Right cardiac atrium (tissue), 5 donors: ENCODE data around the gene DBNL. TPM values are rescaled to one million over a fixed set of nuclear protein-coding genes. Genes with fewer than 3 reads are reported as not detected.
A peak's percentile ranks its signal among the peaks of the same experiment; 100 is the strongest.
"Not testable (repeated sequence)": the region's sequence is repeated elsewhere in the genome, so short reads cannot be mapped to it uniquely, and the experiment has no call there.

ENCODE experiments used
- ATAC-seq, 2 donors: fragments of 200-7000 bp; cut with Tn5 transposase; one replicate each; pipeline versions ENCODE4 v1.8.0 to v1.9.1; 2020; ENCODE audit warnings: moderate library complexity in 2 of 2, mild to moderate bottlenecking in 1 of 2
- DNase-seq, 3 donors: peaks; one replicate each; pipeline ENCODE4 v3.0.0-alpha.2; 2020
- H3K27ac ChIP-seq: one replicate; pipeline ENCODE4 v1.5.1; 2013; ENCODE audit warnings: mild to moderate bottlenecking, low read length, control low read depth, moderate library complexity
- H3K27me3 ChIP-seq: one replicate; pipeline ENCODE4 v1.6.1; 2013; ENCODE audit not compliant: control insufficient read depth, insufficient read depth
- H3K4me1 ChIP-seq: one replicate; pipeline ENCODE4 v1.6.1; 2013; ENCODE audit warnings: low read length; ENCODE audit not compliant: control insufficient read depth, insufficient read depth
- H3K4me3 ChIP-seq: one replicate; pipeline ENCODE4 v1.5.1; 2013; ENCODE audit warnings: low read length, control low read depth
- H3K9me3 ChIP-seq: one replicate; pipeline ENCODE4 v1.6.1; 2013; ENCODE audit warnings: low read length; ENCODE audit not compliant: control insufficient read depth
- WGBS: extraction: QIAGEN DNeasy Blood & Tissue Kit; methylation state at CpG from one replicate; pipeline ENCODE4 v1.1.7; 2013; 5-methylcytosine and 5-hydroxymethylcytosine counted together
- intact Hi-C, 4 donors: fragments of 100-400 bp; cut with DNase I; formaldehyde crosslinking; loops; one replicate each; pipeline versions ENCODE4 v1.11.0 to v1.14.0; 2022 to 2023
- polyA plus RNA-seq: library from polyadenylated mRNA; stranded (reverse); fragments of 200-250 nt; gene quantifications from one replicate; pipeline ENCODE4 v1.2.3, GENCODE V29; 2013
- total RNA-seq, 4 donors: library from RNA; stranded (reverse); fragmentation: NEBNext Ultra II Directional; extraction: Animal tissue kit (Norgen Biotek cat#: 25700); gene quantifications; one replicate each; pipeline ENCODE4 v1.2.1, GENCODE V29; 2021
- donor health status: healthy with polysubstance abuse.
- donor health status: DM: no; HTN: yes; CAD: no.
- donor health status: DM: no; HTN: no; CAD: no.
- donor health status: DM: no; HTN: yes; CAD: no; lungs with severe emphysema.
- donor health status: DM: yes; HTN: yes; CAD: no.

DBNL gene
- total and polyA plus RNA-seq, 5 donors = 34.3 to 44.6 (median 37.5) TPM

- H3K9me3 ChIP-seq, intact Hi-C loops, H3K4me3 ChIP-seq, H3K4me1 ChIP-seq, H3K27ac ChIP-seq, H3K27me3 ChIP-seq, DNase-seq: not testable (repeated sequence)
- WGBS = 73% methylated on average over 4 of the region's 5 CpGs
- ATAC-seq = peak in 1 of 2 donors; percentile 52
Observed at GRCh38 chr7:44030029-44030428, 14.5 kb upstream of the DBNL start.

DNA sequence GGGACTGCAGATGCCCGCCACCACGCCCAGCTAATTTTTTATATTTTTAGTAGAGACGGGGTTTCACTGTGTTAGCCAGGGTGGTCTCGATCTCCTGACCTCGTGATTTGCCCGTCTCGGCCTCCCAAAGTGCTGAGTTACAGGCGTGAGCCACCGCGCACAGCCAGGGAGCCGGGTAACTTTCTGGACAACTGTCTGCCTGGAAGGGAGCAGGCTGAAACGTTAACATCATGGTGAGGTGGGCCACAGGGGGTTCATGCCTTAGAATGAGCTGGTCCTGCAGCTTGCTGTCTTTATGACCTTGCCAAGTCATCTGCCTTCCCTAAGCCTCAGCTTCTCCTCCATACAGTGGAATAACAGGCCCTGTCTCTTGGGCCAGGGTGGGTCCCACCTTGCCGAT lies 13.2 kb upstream of the DBNL start:
- 90% methylated on average over 12 of the region's 13 CpGs for WGBS
- DNase-seq, H3K4me3 ChIP-seq, H3K9me3 ChIP-seq, H3K27me3 ChIP-seq, H3K4me1 ChIP-seq, ATAC-seq, H3K27ac ChIP-seq, intact Hi-C loops: not testable (repeated sequence)

GRCh38 chr7:44032031-44032430 lies 12.5 kb upstream of the DBNL start:
- H3K27me3 ChIP-seq, DNase-seq, H3K4me3 ChIP-seq, H3K4me1 ChIP-seq, intact Hi-C loops, ATAC-seq, H3K9me3 ChIP-seq, H3K27ac ChIP-seq: not testable (repeated sequence)
- 84% methylated on average over 6 of the region's 6 CpGs for WGBS

GRCh38 chr7:44033971-44034844 lies 10.3 kb upstream of the DBNL start:
- intact Hi-C loops, ATAC-seq, DNase-seq, H3K4me1 ChIP-seq, H3K9me3 ChIP-seq, H3K4me3 ChIP-seq, H3K27ac ChIP-seq, H3K27me3 ChIP-seq: not testable (repeated sequence)
- 89% methylated on average over 16 of the region's 18 CpGs for WGBS

DNA sequence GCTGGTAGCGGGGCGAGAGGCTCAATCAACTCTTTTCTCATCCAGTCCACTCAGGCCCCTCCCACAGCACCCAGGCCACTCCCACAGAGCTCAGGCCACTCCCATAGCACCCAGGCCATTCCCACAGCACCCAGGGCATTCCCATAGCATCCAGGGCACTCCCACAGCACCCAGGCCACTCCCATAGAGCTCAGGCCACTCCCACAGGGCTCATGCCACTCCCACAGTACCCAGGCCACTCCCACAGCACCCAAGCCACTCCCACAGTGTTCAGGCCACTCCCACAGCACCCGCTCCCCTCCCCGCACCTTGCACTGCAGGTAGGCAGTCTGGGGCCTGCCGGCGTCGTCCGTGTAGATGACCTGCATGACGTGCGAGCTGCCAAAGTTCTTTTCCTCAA lies 8.1 kb upstream of the DBNL start:
- H3K4me1 ChIP-seq, H3K27me3 ChIP-seq, H3K9me3 ChIP-seq, intact Hi-C loops, DNase-seq, H3K4me3 ChIP-seq, H3K27ac ChIP-seq: not testable (repeated sequence)
- peak in 1 of 2 donors; percentile 6 for ATAC-seq
- WGBS = 50% methylated on average over 10 of the region's 10 CpGs

DNA sequence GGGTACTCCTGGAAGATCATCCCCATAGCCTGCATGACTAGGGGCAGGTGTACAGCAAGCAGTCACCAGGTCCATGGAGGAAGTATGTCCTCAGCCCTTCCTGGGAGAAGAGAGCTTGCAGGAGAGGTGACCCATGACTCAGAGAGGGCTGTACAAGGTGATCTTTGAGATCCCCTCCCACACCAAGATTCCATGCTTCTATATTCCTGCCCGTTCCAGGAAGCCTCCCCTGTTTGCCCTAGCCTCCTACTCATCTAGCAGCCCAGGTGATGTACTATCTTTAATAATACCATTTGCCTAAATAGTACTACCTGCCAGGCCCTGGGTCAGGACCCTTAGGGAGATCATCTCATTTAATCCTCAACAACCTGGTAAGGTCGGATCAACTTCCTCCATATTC lies 6.6 kb upstream of the DBNL start:
- intact Hi-C loops, H3K27me3 ChIP-seq, H3K4me1 ChIP-seq, DNase-seq, ATAC-seq, H3K9me3 ChIP-seq, H3K4me3 ChIP-seq, H3K27ac ChIP-seq: not testable (repeated sequence)
- 72% methylated on average over 2 of the region's 2 CpGs for WGBS

DNA sequence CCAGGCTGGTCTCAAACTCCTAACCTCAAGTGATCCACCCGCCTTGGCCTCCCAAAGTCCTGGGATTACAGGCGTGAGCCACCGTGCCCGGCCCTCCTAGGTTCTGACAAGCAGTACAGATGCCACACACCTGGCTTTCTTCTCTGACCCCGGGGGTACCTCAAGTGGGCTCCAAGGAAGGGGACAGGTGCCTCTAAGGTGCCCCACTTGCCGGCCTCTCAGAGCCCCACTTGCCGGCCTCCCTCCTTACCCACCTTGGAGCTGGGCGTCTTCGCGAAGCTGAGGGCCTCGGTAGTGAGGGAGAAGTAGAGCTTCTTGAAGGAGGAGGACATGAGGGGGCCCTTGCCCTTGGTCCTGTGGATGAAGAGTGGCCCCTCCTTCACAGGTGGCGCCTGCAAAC lies 5.9 kb upstream of the DBNL start:
- H3K4me1 ChIP-seq, H3K9me3 ChIP-seq, DNase-seq, intact Hi-C loops, H3K4me3 ChIP-seq, ATAC-seq, H3K27me3 ChIP-seq, H3K27ac ChIP-seq: not testable (repeated sequence)
- 68% methylated on average over 5 of the region's 12 CpGs for WGBS

DNA sequence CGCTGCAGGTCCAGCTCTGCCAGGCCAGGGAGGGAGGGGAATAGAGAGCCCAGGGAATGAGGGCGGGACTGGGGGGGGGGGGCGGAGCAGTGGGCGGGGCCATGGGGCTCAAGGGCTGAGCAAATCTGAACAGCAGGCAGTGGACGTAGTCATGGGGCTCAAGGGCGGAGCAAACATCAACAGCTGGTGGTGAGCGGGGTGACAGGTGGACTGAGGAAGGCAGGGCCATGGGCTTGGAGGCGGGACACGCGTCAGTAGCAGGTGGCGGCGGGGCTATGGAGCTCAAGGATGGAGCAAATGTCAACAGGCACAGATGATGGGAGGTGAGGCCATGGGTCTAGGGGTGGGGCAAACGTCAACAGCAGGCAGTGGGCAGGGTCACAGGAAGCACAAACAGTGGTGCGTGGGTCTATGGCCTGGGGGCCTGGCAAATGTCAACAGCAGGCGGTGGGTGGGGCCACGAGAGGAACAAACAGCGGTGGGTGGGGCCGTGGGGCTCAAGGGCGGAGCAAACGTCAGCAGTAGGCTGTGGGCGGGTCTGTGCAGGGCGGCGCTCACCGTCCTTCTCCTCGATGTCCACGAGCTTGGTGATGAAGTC lies 5.4 kb upstream of the DBNL start:
- H3K9me3 ChIP-seq, intact Hi-C loops, H3K4me3 ChIP-seq, H3K4me1 ChIP-seq, H3K27me3 ChIP-seq: not testable (repeated sequence)
- WGBS = 7% methylated on average over 19 of the region's 26 CpGs
- ATAC-seq = peak; percentile 93
- peak overlapping the region; percentile 7 for H3K27ac ChIP-seq
- peak; percentile 94 to 99 (median 98) for DNase-seq

GRCh38 chr7:44039800-44040492 lies 4.6 kb upstream of the DBNL start:
- H3K4me3 ChIP-seq, ATAC-seq, intact Hi-C loops, DNase-seq, H3K9me3 ChIP-seq, H3K27ac ChIP-seq, H3K27me3 ChIP-seq, H3K4me1 ChIP-seq: not testable (repeated sequence)
- WGBS = 22% methylated on average over 16 of the region's 40 CpGs

DNA sequence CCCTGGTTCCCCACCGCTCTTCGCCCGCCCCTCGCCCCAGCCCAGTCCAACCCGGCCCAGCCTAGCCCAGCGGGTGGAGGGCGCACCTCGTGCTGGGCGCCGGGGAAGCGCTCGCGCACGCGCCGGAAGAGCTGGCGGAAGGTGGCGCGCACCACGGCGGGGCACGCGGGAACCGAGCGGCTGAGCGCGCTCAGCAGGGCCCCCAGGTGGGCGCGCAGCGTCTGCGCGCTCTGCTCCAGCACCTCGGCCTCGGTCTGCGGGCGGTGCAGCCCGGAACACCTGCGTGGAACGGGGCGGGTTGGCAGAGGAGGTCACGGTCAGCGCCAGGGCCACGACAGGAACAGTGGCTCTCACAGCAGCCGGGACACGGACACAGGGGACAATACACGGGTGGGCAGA lies 4.0 kb upstream of the DBNL start:
- H3K27me3 ChIP-seq, H3K4me1 ChIP-seq, H3K4me3 ChIP-seq, H3K27ac ChIP-seq, H3K9me3 ChIP-seq, intact Hi-C loops: not testable (repeated sequence)
- 4% methylated on average over 46 of the region's 46 CpGs for WGBS
- peak; percentile 8 to 19 for ATAC-seq
- DNase-seq = peak in 2 of 3 donors; percentile 62 to 69

DNA sequence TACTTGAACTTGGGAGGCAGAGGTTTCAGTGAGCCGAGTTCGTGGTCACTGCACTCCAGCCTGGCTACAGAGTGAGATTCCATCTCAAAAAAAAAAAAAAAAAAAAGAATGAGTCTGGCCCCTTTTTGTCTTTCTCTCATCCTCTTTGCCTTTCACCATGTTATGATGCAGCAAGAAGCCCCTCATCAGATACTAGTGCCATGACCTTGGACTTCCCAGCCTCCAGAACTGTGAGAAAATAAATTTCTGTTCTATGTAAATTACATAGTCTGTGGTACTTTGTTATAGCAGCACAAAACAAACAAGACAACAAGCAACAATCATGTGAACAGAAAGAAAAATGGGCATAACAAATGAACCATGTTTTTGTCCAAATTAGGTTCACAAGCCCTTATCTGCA lies 2.3 kb upstream of the DBNL start:
- DNase-seq (no peak), ATAC-seq (no peak)
- no peak overlapping the region for H3K27ac ChIP-seq
- H3K4me3 ChIP-seq = no peak overlapping the region
- WGBS = 95% methylated on average over 2 of the region's 2 CpGs
- H3K9me3 ChIP-seq = no peaks in the 10 kb centered on the region
- no peaks in the 10 kb centered on the region for H3K27me3 ChIP-seq
- intact Hi-C loops = no loop called here
- peaks cover 4% of the 10 kb centered on the region for H3K4me1 ChIP-seq
